Activated CD8-positive, alpha-beta T cell treated with anti-CD3 and anti-CD28 coated beads for 36 hours (primary cell): ENCODE measurements around the gene DGKB. TPM values are rescaled to one million over a fixed set of nuclear protein-coding genes. Genes with fewer than 3 reads are reported as not detected.

ENCODE experiments used
- ATAC-seq: fragments of 200-7000 bp; cut with Tn5 transposase; one replicate; pipeline ENCODE4 v1.10.0; 2021; ENCODE audit warnings: mild to moderate bottlenecking, moderate library complexity
- CTCF ChIA-PET: fragments of 350-600 bp; sonication (Branson Sonifier 250); formaldehyde crosslinking; loops from one replicate; lab custom pipeline; 2021; ENCODE audit warnings: antibody characterized with exemption; lab: Charles Lee
- POLR2A ChIA-PET: fragments of 350-600 bp; sonication (Branson Sonifier 250); formaldehyde crosslinking; loops from one replicate; lab custom pipeline; 2021; ENCODE audit warnings: antibody characterized with exemption; lab: Charles Lee
- DNase-seq: peaks from one replicate; pipeline ENCODE4 v3.0.0-alpha.2; 2020
- H3K27ac Mint-ChIP-seq: one replicate; pipeline ENCODE4 v1.8.0; 2021; ENCODE audit warnings: mild to moderate bottlenecking, mixed read lengths
- H3K27me3 Mint-ChIP-seq: one replicate; pipeline ENCODE4 v1.8.0; 2021; ENCODE audit warnings: mixed read lengths
- H3K36me3 Mint-ChIP-seq: one replicate; pipeline ENCODE4 v1.8.0; 2021; ENCODE audit warnings: low read depth, mixed read lengths
- H3K4me1 Mint-ChIP-seq: one replicate; pipeline ENCODE4 v1.8.0; 2021; ENCODE audit warnings: low read depth, mixed read lengths
- H3K4me3 Mint-ChIP-seq: one replicate; pipeline ENCODE4 v1.8.0; 2021; ENCODE audit warnings: mild to moderate bottlenecking, moderate library complexity, mixed read lengths
- H3K9me3 Mint-ChIP-seq: one replicate; pipeline ENCODE4 v1.8.0; 2021; ENCODE audit warnings: mixed read lengths
- CTCF ChIP-seq: fragments of 200-600 bp; IDR thresholded peaks from one replicate; pipeline ENCODE4 v1.8.0; 2022; ENCODE audit warnings: antibody characterized with exemption, mild to moderate bottlenecking
- intact Hi-C: fragments of 100-400 bp; cut with micrococcal nuclease; formaldehyde crosslinking; loops from one replicate; pipeline ENCODE4 v1.10.0; 2022
- total RNA-seq, 2 experiments: library from RNA; stranded (reverse); gene quantifications; one replicate each; pipeline ENCODE4 v1.2.3, GENCODE V29; 2021

Gene DGKB
- total RNA-seq, 2 experiments from 2014 or later: not detected

- CTCF ChIA-PET: interaction anchor here (2.3 kb wide), 1 partner anchor 10 kb away, joined by 5 read pairs; no protein-coding TSS in a partner anchor
- H3K4me1 Mint-ChIP-seq: no peaks in the 10 kb centered on the region
- ATAC-seq (no peak), DNase-seq (no peak)
- POLR2A ChIA-PET: no interaction called here
- no peaks in the 10 kb centered on the region for H3K36me3 Mint-ChIP-seq
- H3K27ac Mint-ChIP-seq: no peak overlapping the region
- H3K9me3 Mint-ChIP-seq: peaks cover 9% of the 10 kb centered on the region
- no peak overlapping the region for H3K4me3 Mint-ChIP-seq
- no peak for TF ChIP-seq CTCF
- intact Hi-C loops: no loop called here
- H3K27me3 Mint-ChIP-seq: no peaks in the 10 kb centered on the region
Measured at GRCh38 chr7:14501436-14501835, 401.1 kb downstream of the DGKB start.

- ChIA-PET CTCF (no interaction called here), POLR2A (interaction anchor here (0.7 kb wide), 1 partner anchor 948 kb away, joined by 4 read pairs; no protein-coding TSS in a partner anchor)
- intact Hi-C loops: no loop called here
Measured at GRCh38 chr7:14497390-14497789, 405.2 kb downstream of the DGKB start.

GRCh38 chr7:14495633-14496032 is 406.9 kb downstream of the DGKB start:
- ATAC-seq (no peak), DNase-seq (no peak)
- no peak overlapping the region for H3K4me3 Mint-ChIP-seq
- POLR2A ChIA-PET: no interaction called here
- no peaks in the 10 kb centered on the region for H3K27me3 Mint-ChIP-seq
- TF ChIP-seq CTCF: no peak
- H3K36me3 Mint-ChIP-seq: no peaks in the 10 kb centered on the region
- no peaks in the 10 kb centered on the region for H3K4me1 Mint-ChIP-seq
- CTCF ChIA-PET: no interaction called here
- intact Hi-C loops: no loop called here
- H3K27ac Mint-ChIP-seq: no peak overlapping the region
- H3K9me3 Mint-ChIP-seq: peaks cover 1% of the 10 kb centered on the region

More at GRCh38 chr7:14497390-14497789, 405.2 kb downstream of the DGKB start:
- no peak for ATAC-seq
- H3K4me3 Mint-ChIP-seq: no peak overlapping the region
- H3K36me3 Mint-ChIP-seq: no peaks in the 10 kb centered on the region
- no peak for DNase-seq
- no peak for TF ChIP-seq CTCF
- H3K27ac Mint-ChIP-seq: no peak overlapping the region
- H3K9me3 Mint-ChIP-seq: peaks cover 5% of the 10 kb centered on the region
- no peaks in the 10 kb centered on the region for H3K4me1 Mint-ChIP-seq
- no peaks in the 10 kb centered on the region for H3K27me3 Mint-ChIP-seq

- H3K36me3 Mint-ChIP-seq: no peaks in the 10 kb centered on the region
- no peak for DNase-seq
- ATAC-seq: no peak
- ChIA-PET CTCF (no interaction called here), POLR2A (no interaction called here)
- H3K4me1 Mint-ChIP-seq: no peaks in the 10 kb centered on the region
- H3K27me3 Mint-ChIP-seq: no peaks in the 10 kb centered on the region
- TF ChIP-seq CTCF: no peak
- H3K27ac Mint-ChIP-seq: no peak overlapping the region
- intact Hi-C loops: no loop called here
- no peaks in the 10 kb centered on the region for H3K9me3 Mint-ChIP-seq
- H3K4me3 Mint-ChIP-seq: no peak overlapping the region
Measured at GRCh38 chr7:14487701-14488395, 414.7 kb downstream of the DGKB start.

GRCh38 chr7:14483663-14484062 is 418.9 kb downstream of the DGKB start:
- CTCF ChIA-PET: no interaction called here
- H3K27ac Mint-ChIP-seq: no peak overlapping the region
- POLR2A ChIA-PET: no interaction called here
- no peaks in the 10 kb centered on the region for H3K36me3 Mint-ChIP-seq
- intact Hi-C loops: no loop called here
- H3K9me3 Mint-ChIP-seq: no peaks in the 10 kb centered on the region
- H3K27me3 Mint-ChIP-seq: no peaks in the 10 kb centered on the region
- H3K4me3 Mint-ChIP-seq: no peak overlapping the region
- no peaks in the 10 kb centered on the region for H3K4me1 Mint-ChIP-seq
- DNase-seq: no peak
- no peak for ATAC-seq
- TF ChIP-seq CTCF: no peak
